K562 (cell line): ENCODE results near the gene ADD1. TPM values are rescaled to one million over a fixed set of nuclear protein-coding genes. Genes with fewer than 3 reads are reported as not detected.
A peak's percentile ranks its signal among the peaks of the same experiment; 100 is the strongest.

Experiments used
- ATAC-seq: fragments of 200-7000 bp; cut with Tn5 transposase; 3 replicates; pipeline ENCODE4 v1.9.1; 2020; ENCODE audit warnings: moderate library complexity
- BruUV-seq: library from RNA; stranded (reverse); fragments of 400-500 nt; replicated peaks from 2 replicates; lab custom pipeline; 2021; lab: Mats Ljungman, UMichigan
- CTCF ChIA-PET: fragments of 300-600 bp; formaldehyde crosslinking; extraction: SDS; loops from one replicate; lab custom pipeline; 2021; ENCODE audit warnings: low intra/inter-chr PET ratio; lab: Yijun Ruan, JAX
- POLR2A ChIA-PET: fragments of 300-600, 350-650 bp; sonication (Branson Sonifier 250); formaldehyde crosslinking; extraction: SDS; loops from one replicate; lab custom pipeline; 2021; ENCODE audit warnings: antibody characterized with exemption, inconsistent platforms; lab: Yijun Ruan, JAX
- DNase-seq, 4 experiments: peaks; one replicate each; pipeline versions ENCODE4 v3.0.0 to v3.0.0-alpha.2; 2011 to 2018; ENCODE audit warnings: low spot score in 3 of 4, mixed read lengths in 3 of 4; ENCODE audit errors: extremely low read depth in 1 of 4
- FAIRE-seq: peaks from 2 replicates; lab custom pipeline; 2011; peaks lifted over from hg19 to GRCh38; lab: Jason Lieb, UNC
- H2AFZ ChIP-seq: 2 replicates; pipeline ENCODE4 v1.6.0; 2011; ENCODE audit warnings: low read depth, low read length, control low read depth, inconsistent platforms
- H3K27ac ChIP-seq: fragments of 200-600 bp; 3 replicates; pipeline ENCODE4 v1.8.0; 2011; ENCODE audit warnings: low read depth, mild to moderate bottlenecking, control low read depth, inconsistent platforms, low read length, moderate library complexity, mixed read lengths; ENCODE audit errors: extremely low read depth
- H3K27me3 ChIP-seq, 2 experiments: fragments of 300-600 bp in 1 of 2; 2 replicates in 1 of 2; 3 replicates in 1 of 2; pipeline versions ENCODE4 v1.6.0 to v1.8.0; 2011; ENCODE audit warnings: inconsistent platforms in 2 of 2, low read length in 2 of 2, mild to moderate bottlenecking in 1 of 2, mixed read lengths in 1 of 2, moderate library complexity in 1 of 2; ENCODE audit not compliant: control insufficient read depth in 2 of 2, insufficient read depth in 2 of 2
- H3K36me3 ChIP-seq: fragments of 300-600 bp; 3 replicates; pipeline ENCODE4 v1.8.0; 2011; ENCODE audit warnings: mild to moderate bottlenecking, low read length, inconsistent platforms; ENCODE audit not compliant: control insufficient read depth, insufficient read depth
- H3K4me1 ChIP-seq, 2 experiments: fragments of 200-600 bp in 1 of 2; replicated peaks in 1 of 2; 2 replicates in 1 of 2; 3 replicates in 1 of 2; pipeline versions ENCODE4 v1.5.1 to v1.8.0; 2011; ENCODE audit warnings: inconsistent platforms in 2 of 2, low read length in 2 of 2, mild to moderate bottlenecking in 1 of 2, mixed read lengths in 1 of 2, moderate library complexity in 1 of 2; ENCODE audit not compliant: control insufficient read depth in 2 of 2, insufficient read depth in 2 of 2
- H3K4me2 ChIP-seq: 2 replicates; pipeline ENCODE4 v1.6.1; 2011; ENCODE audit warnings: low read length, control low read depth, inconsistent platforms, mixed read lengths; ENCODE audit not compliant: insufficient read depth
- H3K4me3 ChIP-seq: fragments of 200-600 bp; sonication (generic), shearing (Covaris generic); 2 replicates; pipeline ENCODE4 v1.5.1; 2016; ENCODE audit warnings: control low read depth, inconsistent platforms
- H3K79me2 ChIP-seq: fragments of 200-600 bp; 3 replicates; pipeline ENCODE4 v1.8.0; 2011; ENCODE audit warnings: low read length, inconsistent platforms; ENCODE audit not compliant: control insufficient read depth, insufficient read depth
- H3K9ac ChIP-seq, 2 experiments: 2 replicates each; pipeline versions ENCODE4 v1.6.0 to v1.6.1; 2011; ENCODE audit warnings: low read depth in 2 of 2, low read length in 2 of 2, control low read depth in 1 of 2, inconsistent platforms in 1 of 2, mild to moderate bottlenecking in 1 of 2, mixed read lengths in 1 of 2; ENCODE audit not compliant: insufficient read depth in 1 of 2
- H3K9me1 ChIP-seq: one replicate; pipeline ENCODE4 v1.6.0; 2011; ENCODE audit warnings: inconsistent platforms, mild to moderate bottlenecking, low read length, moderate library complexity; ENCODE audit not compliant: control insufficient read depth, insufficient read depth
- H3K9me3 ChIP-seq: replicated peaks from 2 replicates; pipeline ENCODE4 v1.5.1; 2011; ENCODE audit warnings: low read depth, low read length, inconsistent platforms; ENCODE audit not compliant: control insufficient read depth, insufficient read depth
- H4K20me1 ChIP-seq: replicated peaks from 2 replicates; pipeline ENCODE4 v1.6.1; 2011; ENCODE audit warnings: low read length, inconsistent platforms, mixed read lengths; ENCODE audit not compliant: control insufficient read depth, insufficient read depth
- EHMT2 ChIP-seq: fragments of 450-650 bp; IDR thresholded peaks from 2 replicates; pipeline ENCODE4 v1.6.1; 2018; ENCODE audit warnings: antibody characterized with exemption
- MEIS2 ChIP-seq: fragments of 450-650 bp; IDR thresholded peaks from 2 replicates; pipeline ENCODE4 v1.6.1; 2014; ENCODE audit warnings: mild to moderate bottlenecking; ENCODE audit not compliant: partially characterized antibody
- RFX7 ChIP-seq: fragments of 250-450 bp; sonication (Bioruptor Pico); IDR thresholded peaks from 2 replicates; pipeline ENCODE4 v1.5.1; 2021; ENCODE audit warnings: mild to moderate bottlenecking
- WGBS: fragments of 100-300 bp; shearing (Covaris generic); methylation state at CpG from one replicate; pipeline ENCODE4 v1.1.6; 2016; ENCODE audit warnings: low coverage, mixed read lengths; ENCODE audit not compliant: insufficient coverage; ENCODE audit errors: missing lambda C conversion rate; 5-methylcytosine and 5-hydroxymethylcytosine counted together
- in situ Hi-C: fragments of 300-500 bp; cut with MboI; formaldehyde crosslinking; loops from 4 replicates; pipeline ENCODE4 v1.15.0; 2018; ENCODE audit warnings: inconsistent platforms, mixed read lengths
- intact Hi-C: fragments of 100-400 bp; cut with micrococcal nuclease; formaldehyde crosslinking; loops from 2 replicates; pipeline ENCODE4 v1.14.2; 2022
- polyA plus RNA-seq, 8 experiments: library from polyadenylated mRNA; depleted of rRNA in 4 of 8; stranded (reverse) in 5 of 8; unstranded in 3 of 8; fragments of >200 nt; fragmentation: Nextera tagmentation in 2 of 8; fragmentation: Illumina TruSeq in 1 of 8; extraction: Ambion mirVana in 2 of 8; extraction: Trizol in 1 of 8; gene quantifications; 2 replicates each; pipeline versions ENCODE4 v1.2.1 to v1.2.3, GENCODE V29; 2011 to 2014; ENCODE audit warnings: inconsistent platforms in 1 of 8, missing spikeins in 1 of 8
- total RNA-seq, 7 experiments: library from RNA; depleted of rRNA in 6 of 7; stranded (reverse); fragments of >200 nt in 6 of 7; fragmentation: Illumina TruSeq in 2 of 7; extraction: Trizol in 2 of 7; gene quantifications; 2 replicates each; pipeline versions ENCODE4 v1.2.1 to v1.2.3, GENCODE V29; 2011 to 2021; ENCODE audit warnings: low replicate concordance in 1 of 7
- TF ChIP-seq, protein P1 (sequence below): fragments of 450-650 bp; IDR thresholded peaks from 2 replicates; pipeline ENCODE4 v1.6.1; 2018; ENCODE audit not compliant: partially characterized antibody
- TF ChIP-seq, protein P2 (sequence below), 2 experiments: IDR thresholded peaks in 1 of 2; conservative IDR thresholded peaks in 1 of 2; 2 replicates each; pipeline ENCODE4 v1.6.1; 2016; ENCODE audit warnings: low read depth in 2 of 2, mild to moderate bottlenecking in 1 of 2, missing compliant biosample characterization in 1 of 2, missing genetic modification characterization in 1 of 2, moderate library complexity in 1 of 2
- TF ChIP-seq, protein P3 (sequence below): fragments of 450-650 bp; IDR thresholded peaks from 2 replicates; pipeline ENCODE4 v1.6.1; 2016
- TF ChIP-seq, protein P4 (sequence below): fragments of 450-650 bp; IDR thresholded peaks from 2 replicates; pipeline ENCODE4 v1.7.0; 2016; ENCODE audit warnings: borderline replicate concordance

Gene ADD1
- total and polyA plus RNA-seq, 9 of the 15 experiments (the other 6 are each of a cell fraction or from before 2014, with no cell fraction given): 17.5 to 153 (median 74.0) TPM

DNA sequence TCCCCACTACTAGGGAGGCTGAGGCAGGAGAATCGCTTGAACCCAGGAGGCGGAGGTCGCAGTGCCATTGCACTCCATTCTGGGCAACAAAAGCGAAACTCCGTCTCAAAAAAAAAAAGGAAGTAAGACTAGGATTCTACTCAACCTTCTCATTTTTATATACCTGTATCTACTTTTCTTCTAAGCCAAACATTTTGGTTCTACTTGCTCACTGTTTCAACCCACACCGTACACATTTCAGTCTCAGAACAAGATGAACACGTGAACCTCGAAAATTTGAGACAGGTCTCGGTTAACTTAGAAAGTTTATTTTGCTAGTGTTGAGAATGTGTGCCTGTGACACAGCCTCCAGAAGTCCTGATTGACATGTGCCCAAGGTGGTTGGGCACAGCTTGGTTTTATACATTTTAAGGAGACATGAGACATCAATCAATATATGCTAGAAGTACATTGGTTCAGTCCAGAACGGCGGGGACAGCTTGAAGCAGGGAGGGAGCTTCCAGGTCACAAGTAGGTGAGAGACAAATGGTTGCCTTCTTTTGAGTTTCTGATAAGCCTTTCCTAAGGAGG, 3.7 kb downstream of the ADD1 start:
- peak overlapping the region; percentile 53; the same call in 1 of the 2 replicates for H3K4me2 ChIP-seq
- no peaks in the 10 kb centered on the region for H3K36me3 ChIP-seq
- no peaks in the 10 kb centered on the region for H3K9me1 ChIP-seq
- H2AFZ ChIP-seq: no peak overlapping the region
- TF ChIP-seq EHMT2: no peak
- peak; percentile 43 for TF ChIP-seq MEIS2
- TF ChIP-seq, protein P1, sequence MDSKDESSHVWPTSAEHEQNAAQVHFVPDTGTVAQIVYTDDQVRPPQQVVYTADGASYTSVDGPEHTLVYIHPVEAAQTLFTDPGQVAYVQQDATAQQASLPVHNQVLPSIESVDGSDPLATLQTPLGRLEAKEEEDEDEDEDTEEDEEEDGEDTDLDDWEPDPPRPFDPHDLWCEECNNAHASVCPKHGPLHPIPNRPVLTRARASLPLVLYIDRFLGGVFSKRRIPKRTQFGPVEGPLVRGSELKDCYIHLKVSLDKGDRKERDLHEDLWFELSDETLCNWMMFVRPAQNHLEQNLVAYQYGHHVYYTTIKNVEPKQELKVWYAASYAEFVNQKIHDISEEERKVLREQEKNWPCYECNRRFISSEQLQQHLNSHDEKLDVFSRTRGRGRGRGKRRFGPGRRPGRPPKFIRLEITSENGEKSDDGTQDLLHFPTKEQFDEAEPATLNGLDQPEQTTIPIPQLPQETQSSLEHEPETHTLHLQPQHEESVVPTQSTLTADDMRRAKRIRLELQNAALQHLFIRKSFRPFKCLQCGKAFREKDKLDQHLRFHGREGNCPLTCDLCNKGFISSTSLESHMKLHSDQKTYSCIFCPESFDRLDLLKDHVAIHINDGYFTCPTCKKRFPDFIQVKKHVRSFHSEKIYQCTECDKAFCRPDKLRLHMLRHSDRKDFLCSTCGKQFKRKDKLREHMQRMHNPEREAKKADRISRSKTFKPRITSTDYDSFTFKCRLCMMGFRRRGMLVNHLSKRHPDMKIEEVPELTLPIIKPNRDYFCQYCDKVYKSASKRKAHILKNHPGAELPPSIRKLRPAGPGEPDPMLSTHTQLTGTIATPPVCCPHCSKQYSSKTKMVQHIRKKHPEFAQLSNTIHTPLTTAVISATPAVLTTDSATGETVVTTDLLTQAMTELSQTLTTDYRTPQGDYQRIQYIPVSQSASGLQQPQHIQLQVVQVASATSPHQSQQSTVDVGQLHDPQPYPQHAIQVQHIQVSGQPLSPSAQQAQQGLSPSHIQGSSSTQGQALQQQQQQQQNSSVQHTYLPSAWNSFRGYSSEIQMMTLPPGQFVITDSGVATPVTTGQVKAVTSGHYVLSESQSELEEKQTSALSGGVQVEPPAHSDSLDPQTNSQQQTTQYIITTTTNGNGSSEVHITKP: peak; percentile 48
- TF ChIP-seq, protein P2, sequence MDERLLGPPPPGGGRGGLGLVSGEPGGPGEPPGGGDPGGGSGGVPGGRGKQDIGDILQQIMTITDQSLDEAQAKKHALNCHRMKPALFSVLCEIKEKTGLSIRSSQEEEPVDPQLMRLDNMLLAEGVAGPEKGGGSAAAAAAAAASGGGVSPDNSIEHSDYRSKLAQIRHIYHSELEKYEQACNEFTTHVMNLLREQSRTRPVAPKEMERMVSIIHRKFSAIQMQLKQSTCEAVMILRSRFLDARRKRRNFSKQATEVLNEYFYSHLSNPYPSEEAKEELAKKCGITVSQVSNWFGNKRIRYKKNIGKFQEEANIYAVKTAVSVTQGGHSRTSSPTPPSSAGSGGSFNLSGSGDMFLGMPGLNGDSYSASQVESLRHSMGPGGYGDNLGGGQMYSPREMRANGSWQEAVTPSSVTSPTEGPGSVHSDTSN (CRISPR knock-in tag; IDR thresholded peaks at IDR 0.05; ENCODE audit: low read depth): no peak
- TF ChIP-seq, protein P2 (tag; conservative IDR thresholded peaks at IDR 0.05; ENCODE audit: low read depth): peak; percentile 48; the same call in 1 of the 2 replicates
- TF ChIP-seq, protein P3, sequence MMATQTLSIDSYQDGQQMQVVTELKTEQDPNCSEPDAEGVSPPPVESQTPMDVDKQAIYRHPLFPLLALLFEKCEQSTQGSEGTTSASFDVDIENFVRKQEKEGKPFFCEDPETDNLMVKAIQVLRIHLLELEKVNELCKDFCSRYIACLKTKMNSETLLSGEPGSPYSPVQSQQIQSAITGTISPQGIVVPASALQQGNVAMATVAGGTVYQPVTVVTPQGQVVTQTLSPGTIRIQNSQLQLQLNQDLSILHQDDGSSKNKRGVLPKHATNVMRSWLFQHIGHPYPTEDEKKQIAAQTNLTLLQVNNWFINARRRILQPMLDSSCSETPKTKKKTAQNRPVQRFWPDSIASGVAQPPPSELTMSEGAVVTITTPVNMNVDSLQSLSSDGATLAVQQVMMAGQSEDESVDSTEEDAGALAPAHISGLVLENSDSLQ: peak; percentile 80
- no peak for TF ChIP-seq RFX7
- TF ChIP-seq, protein P4, sequence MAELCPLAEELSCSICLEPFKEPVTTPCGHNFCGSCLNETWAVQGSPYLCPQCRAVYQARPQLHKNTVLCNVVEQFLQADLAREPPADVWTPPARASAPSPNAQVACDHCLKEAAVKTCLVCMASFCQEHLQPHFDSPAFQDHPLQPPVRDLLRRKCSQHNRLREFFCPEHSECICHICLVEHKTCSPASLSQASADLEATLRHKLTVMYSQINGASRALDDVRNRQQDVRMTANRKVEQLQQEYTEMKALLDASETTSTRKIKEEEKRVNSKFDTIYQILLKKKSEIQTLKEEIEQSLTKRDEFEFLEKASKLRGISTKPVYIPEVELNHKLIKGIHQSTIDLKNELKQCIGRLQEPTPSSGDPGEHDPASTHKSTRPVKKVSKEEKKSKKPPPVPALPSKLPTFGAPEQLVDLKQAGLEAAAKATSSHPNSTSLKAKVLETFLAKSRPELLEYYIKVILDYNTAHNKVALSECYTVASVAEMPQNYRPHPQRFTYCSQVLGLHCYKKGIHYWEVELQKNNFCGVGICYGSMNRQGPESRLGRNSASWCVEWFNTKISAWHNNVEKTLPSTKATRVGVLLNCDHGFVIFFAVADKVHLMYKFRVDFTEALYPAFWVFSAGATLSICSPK: no peak
- no peak overlapping the region for H3K4me3 ChIP-seq
- no peak overlapping the region for H3K9ac ChIP-seq
- intact Hi-C loops: no loop called here
- peak in 1 of 4 experiments; percentile 33 for DNase-seq
- peaks cover 34 to 38% of the 10 kb centered on the region in 2 experiments for H3K4me1 ChIP-seq
- ATAC-seq: no peak
- no TSS peak for BruUV-seq
- 0 out of 3 replicates have a peak overlapping the region, but pooled peaks have one; percentile 8 for H3K27ac ChIP-seq
- H3K9me3 ChIP-seq: no peaks in the 10 kb centered on the region
- H3K27me3 ChIP-seq: no peaks in the 10 kb centered on the region
- H4K20me1 ChIP-seq: peaks cover 23% of the 10 kb centered on the region; the same call in 1 of the 2 replicates
- 65% methylated on average over 11 of the region's 11 CpGs for WGBS
- in situ Hi-C loops: no loop called here
- ChIA-PET POLR2A (no interaction called here), CTCF (no interaction called here)
- no peak for FAIRE-seq
- peaks cover 75% of the 10 kb centered on the region for H3K79me2 ChIP-seq
